KMS-11 (cell line): ENCODE results near the gene WFDC1.

Source experiments
- H2AFZ ChIP-seq: fragments of 200-600 bp; sonication (generic); 2 replicates; pipeline ENCODE4 v1.6.1; 2016; ENCODE audit warnings: antibody characterized with exemption, mixed run types, low read depth
- H3K27ac ChIP-seq: fragments of 200-600 bp; sonication (generic); 2 replicates; pipeline ENCODE4 v1.6.1; 2016; ENCODE audit warnings: mild to moderate bottlenecking, mixed run types
- H3K27me3 ChIP-seq: fragments of 200-600 bp; sonication (generic); 2 replicates; pipeline ENCODE4 v1.6.1; 2017; ENCODE audit warnings: mild to moderate bottlenecking, low read depth, mixed run types, moderate library complexity; ENCODE audit not compliant: insufficient read depth
- H3K36me3 ChIP-seq: fragments of 200-600 bp; sonication (generic); 2 replicates; pipeline ENCODE4 v1.6.1; 2017; ENCODE audit warnings: mild to moderate bottlenecking, mixed run types; ENCODE audit not compliant: insufficient read depth
- H3K4me1 ChIP-seq: fragments of 200-600 bp; sonication (generic); 2 replicates; pipeline ENCODE4 v1.6.1; 2016; ENCODE audit warnings: mild to moderate bottlenecking, low read depth, mixed run types; ENCODE audit not compliant: poor library complexity, severe bottlenecking
- H3K4me2 ChIP-seq: fragments of 200-600 bp; sonication (generic); 2 replicates; pipeline ENCODE4 v1.7.0; 2016; ENCODE audit warnings: mild to moderate bottlenecking, mixed run types
- H3K4me3 ChIP-seq: fragments of 200-600 bp; sonication (generic); IDR thresholded peaks from 2 replicates; pipeline ENCODE4 v1.6.1; 2017; ENCODE audit warnings: low read depth, low read length, mixed read lengths; ENCODE audit not compliant: insufficient read depth
- H3K79me2 ChIP-seq: fragments of 200-600 bp; sonication (generic); 2 replicates; pipeline ENCODE4 v1.6.1; 2016; ENCODE audit warnings: low read depth, mixed run types; ENCODE audit not compliant: insufficient read depth
- H3K9ac ChIP-seq: fragments of 200-600 bp; sonication (generic); 2 replicates; pipeline ENCODE4 v1.6.1; 2016; ENCODE audit warnings: mild to moderate bottlenecking, mixed run types
- H4K20me1 ChIP-seq: fragments of 200-600 bp; sonication (generic); 2 replicates; pipeline ENCODE4 v1.6.1; 2016; ENCODE audit warnings: mild to moderate bottlenecking, mixed run types; ENCODE audit not compliant: insufficient read depth
- CTCF ChIP-seq: fragments of 200-600 bp; sonication (generic); conservative IDR thresholded peaks from 2 replicates; pipeline ENCODE4 v1.6.1; 2017; ENCODE audit warnings: low read depth, mild to moderate bottlenecking, antibody characterized with exemption, low read length, moderate library complexity, mixed read lengths

The WFDC1 gene

GRCh38 chr16:84308120-84308519 is 13.4 kb downstream of the WFDC1 start:
- Histone ChIP-seq H3K4me3 (no peak overlapping the region), H3K27ac (no peak overlapping the region), H4K20me1 (no peaks in the 10 kb centered on the region), H3K79me2 (no peaks in the 10 kb centered on the region), H3K4me1 (no peaks in the 10 kb centered on the region), H3K4me2 (no peak overlapping the region), H3K27me3 (peaks cover 49% of the 10 kb centered on the region; the same call in 1 of the 2 replicates), H3K9ac (no peak overlapping the region), H3K36me3 (no peaks in the 10 kb centered on the region), H2AFZ (no peak overlapping the region)
- 0 out of 2 replicates have a peak, but pooled peaks have one; percentile 19 for TF ChIP-seq CTCF

- Histone ChIP-seq H3K4me1 (no peaks in the 10 kb centered on the region), H3K9ac (no peak overlapping the region), H3K79me2 (no peaks in the 10 kb centered on the region), H3K4me2 (no peak overlapping the region), H3K27ac (no peak overlapping the region), H2AFZ (no peak overlapping the region), H3K36me3 (no peaks in the 10 kb centered on the region), H3K4me3 (no peak overlapping the region), H3K27me3 (peaks cover 28% of the 10 kb centered on the region; the same call in 1 of the 2 replicates), H4K20me1 (no peaks in the 10 kb centered on the region)
- TF ChIP-seq CTCF = no peak
These were observed 16.0 kb downstream of the WFDC1 start for GRCh38 chr16:84310642-84311041.

- H3K9ac ChIP-seq = no peak overlapping the region
- H3K79me2 ChIP-seq = no peaks in the 10 kb centered on the region
- H3K4me2 ChIP-seq = no peak overlapping the region
- no peak overlapping the region for H3K4me3 ChIP-seq
- no peak for TF ChIP-seq CTCF
- H3K27me3 ChIP-seq = peaks cover 15% of the 10 kb centered on the region; the same call in 1 of the 2 replicates
- H4K20me1 ChIP-seq = no peaks in the 10 kb centered on the region
- no peaks in the 10 kb centered on the region for H3K36me3 ChIP-seq
- no peak overlapping the region for H3K27ac ChIP-seq
- H3K4me1 ChIP-seq = no peaks in the 10 kb centered on the region
- no peak overlapping the region for H2AFZ ChIP-seq
These were observed 18.2 kb downstream of the WFDC1 start for GRCh38 chr16:84312783-84313382.

- no peaks in the 10 kb centered on the region for H4K20me1 ChIP-seq
- no peak overlapping the region for H3K9ac ChIP-seq
- no peaks in the 10 kb centered on the region for H3K4me1 ChIP-seq
- H3K4me3 ChIP-seq = no peak overlapping the region
- no peak overlapping the region for H2AFZ ChIP-seq
- peaks cover 12% of the 10 kb centered on the region; the same call in 1 of the 2 replicates for H3K27me3 ChIP-seq
- TF ChIP-seq CTCF = no peak
- H3K4me2 ChIP-seq = no peak overlapping the region
- no peaks in the 10 kb centered on the region for H3K36me3 ChIP-seq
- H3K79me2 ChIP-seq = no peaks in the 10 kb centered on the region
- H3K27ac ChIP-seq = no peak overlapping the region
These were observed 19.2 kb downstream of the WFDC1 start for GRCh38 chr16:84313921-84314320.
